Spleen (tissue), 11 donors: ENCODE results near the gene SEC24B. TPM values are rescaled to one million over a fixed set of nuclear protein-coding genes. Genes with fewer than 3 reads are reported as not detected.
"Not testable (repeated sequence)": the region's sequence is repeated elsewhere in the genome, so short reads cannot be mapped to it uniquely, and the experiment has no call there.

Source experiments
- DNase-seq: peaks from one replicate; pipeline ENCODE4 v3.0.0-alpha.2; 2020
- H3K27ac ChIP-seq, 8 donors: fragments of 200-600 bp; sonication (generic) in 7 of 8; 1 replicate in 4 of 8; 2 replicates in 4 of 8; pipeline versions ENCODE4 v1.5.0 to v1.8.0; 2016 to 2021; ENCODE audit warnings: inconsistent platforms in 4 of 8, mild to moderate bottlenecking in 4 of 8, moderate library complexity in 1 of 8
- H3K27me3 ChIP-seq, 7 donors: fragments of 200-600 bp; sonication (generic) in 6 of 7; replicated peaks in 1 of 7; 1 replicate in 4 of 7; 2 replicates in 3 of 7; pipeline versions ENCODE4 v1.5.0 to v1.8.0; 2016 to 2021; ENCODE audit warnings: inconsistent platforms in 3 of 7, mild to moderate bottlenecking in 1 of 7
- H3K36me3 ChIP-seq, 6 donors: fragments of 200-600 bp; sonication (generic) in 5 of 6; 1 replicate in 4 of 6; 2 replicates in 2 of 6; pipeline versions ENCODE4 v1.5.0 to v1.8.0; 2016 to 2021; ENCODE audit warnings: inconsistent platforms in 2 of 6
- H3K4me1 ChIP-seq, 6 donors: fragments of 200-600 bp; sonication (generic) in 5 of 6; 1 replicate in 3 of 6; 2 replicates in 3 of 6; pipeline versions ENCODE4 v1.5.0 to v1.8.0; 2016 to 2021; ENCODE audit warnings: inconsistent platforms in 3 of 6
- H3K4me3 ChIP-seq, 8 donors: fragments of 200-600 bp; sonication (generic) in 7 of 8; 1 replicate in 4 of 8; 2 replicates in 4 of 8; pipeline versions ENCODE4 v1.5.0 to v1.8.0; 2016 to 2021; ENCODE audit warnings: inconsistent platforms in 4 of 8, mild to moderate bottlenecking in 4 of 8, moderate library complexity in 2 of 8
- H3K9me3 ChIP-seq, 8 donors: fragments of 200-600 bp; sonication (generic) in 7 of 8; 1 replicate in 4 of 8; 2 replicates in 4 of 8; pipeline versions ENCODE4 v1.5.0 to v1.8.0; 2016 to 2021; ENCODE audit warnings: inconsistent platforms in 4 of 8
- POLR2A ChIP-seq, 3 donors: fragments of 450-650 bp; IDR thresholded peaks; one replicate each; pipeline ENCODE4 v1.5.1; 2017; ENCODE audit warnings: antibody characterized with exemption in 3 of 3, mild to moderate bottlenecking in 1 of 3
- POLR2AphosphoS5 ChIP-seq, 3 donors: sonication (generic); formaldehyde crosslinking; IDR thresholded peaks; one replicate each; pipeline ENCODE4 v1.5.1; 2017; ENCODE audit warnings: antibody characterized with exemption in 3 of 3
- whole genome bisulfite sequencing, 5 donors: extraction: QIAGEN DNeasy Blood & Tissue Kit in 3 of 5; methylation state at CpG; one replicate each; pipeline versions ENCODE4 v1.1.5 to v1.1.7; 2013 to 2018; 5-methylcytosine and 5-hydroxymethylcytosine counted together
- intact Hi-C: fragments of 100-400 bp; cut with DNase I; formaldehyde crosslinking; loops from one replicate; pipeline ENCODE4 v1.15.0; 2023; ENCODE audit warnings: low total_unique reads
- polyA plus RNA-seq, 3 donors: library from polyadenylated mRNA; stranded (reverse); fragments of 200-250 nt; gene quantifications; one replicate each; pipeline ENCODE4 v1.2.1, GENCODE V29; 2013
- total RNA-seq, 7 donors: library from RNA; depleted of rRNA in 3 of 7; stranded (reverse); fragments of >200 nt in 3 of 7; fragmentation: NEBNext Ultra II Directional in 4 of 7; extraction: Animal tissue kit (Norgen Biotek cat#: 25700) in 4 of 7; gene quantifications; one replicate each; pipeline versions ENCODE4 v1.1.0 to v1.2.1, GENCODE V29; 2016 to 2021
- TF ChIP-seq, protein P1 (sequence below), 11 experiments: fragments of 200-600 bp in 7 of 11; fragments of 450-650 bp in 4 of 11; sonication (generic) in 4 of 11; IDR thresholded peaks in 8 of 11; conservative IDR thresholded peaks in 3 of 11; 1 replicate in 7 of 11; 2 replicates in 4 of 11; pipeline versions ENCODE4 v1.4.0 to v1.8.0; 2016 to 2021; ENCODE audit warnings: antibody characterized with exemption in 11 of 11, inconsistent platforms in 4 of 11, mild to moderate bottlenecking in 1 of 11
- donor health status: healthy with polysubstance abuse.
- donor health status: DM: no; HTN: no; CAD: no; lungs with moderate emphysema.
- donor health status: DM: no; HTN: no; CAD: no.
- donor health status: Bipolar disorder and iron deficiency.
- donor health status: healthy.
- donor health status: DM: no; HTN: no; CAD: no.
- donor health status: DM: yes; HTN: yes; CAD: no.

The SEC24B gene
- total and polyA plus RNA-seq, 10 donors: 7.1 to 42.9 (median 32.4) TPM

DNA sequence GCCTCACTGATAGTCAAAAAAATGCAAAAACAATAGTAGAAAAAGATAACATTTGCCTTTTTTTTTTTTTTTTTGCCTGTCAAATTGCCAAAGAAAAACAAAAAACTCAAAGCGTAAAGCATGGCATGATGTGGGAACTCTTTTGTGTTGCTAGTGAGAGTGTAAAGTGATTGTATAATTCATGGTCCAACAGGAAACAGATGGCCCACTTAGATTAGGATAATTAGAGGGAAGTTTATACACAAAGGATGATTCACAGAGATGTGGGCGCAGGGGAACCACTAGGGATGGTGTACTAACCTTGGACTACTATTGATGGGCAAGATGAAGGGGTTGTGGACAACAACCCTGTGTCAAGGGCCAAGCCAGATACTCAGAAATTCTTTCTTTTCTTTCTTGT is 142.8 kb downstream of the SEC24B start:
- TF ChIP-seq POLR2A (IDR thresholded peaks at IDR 0.05) (no peak), POLR2AphosphoS5 (IDR thresholded peaks at IDR 0.05) (peak in 1 of 3 donors; percentile 77)
- TF ChIP-seq, protein P1, sequence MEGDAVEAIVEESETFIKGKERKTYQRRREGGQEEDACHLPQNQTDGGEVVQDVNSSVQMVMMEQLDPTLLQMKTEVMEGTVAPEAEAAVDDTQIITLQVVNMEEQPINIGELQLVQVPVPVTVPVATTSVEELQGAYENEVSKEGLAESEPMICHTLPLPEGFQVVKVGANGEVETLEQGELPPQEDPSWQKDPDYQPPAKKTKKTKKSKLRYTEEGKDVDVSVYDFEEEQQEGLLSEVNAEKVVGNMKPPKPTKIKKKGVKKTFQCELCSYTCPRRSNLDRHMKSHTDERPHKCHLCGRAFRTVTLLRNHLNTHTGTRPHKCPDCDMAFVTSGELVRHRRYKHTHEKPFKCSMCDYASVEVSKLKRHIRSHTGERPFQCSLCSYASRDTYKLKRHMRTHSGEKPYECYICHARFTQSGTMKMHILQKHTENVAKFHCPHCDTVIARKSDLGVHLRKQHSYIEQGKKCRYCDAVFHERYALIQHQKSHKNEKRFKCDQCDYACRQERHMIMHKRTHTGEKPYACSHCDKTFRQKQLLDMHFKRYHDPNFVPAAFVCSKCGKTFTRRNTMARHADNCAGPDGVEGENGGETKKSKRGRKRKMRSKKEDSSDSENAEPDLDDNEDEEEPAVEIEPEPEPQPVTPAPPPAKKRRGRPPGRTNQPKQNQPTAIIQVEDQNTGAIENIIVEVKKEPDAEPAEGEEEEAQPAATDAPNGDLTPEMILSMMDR (IDR thresholded peaks at IDR 0.05 in 8 of 11, conservative IDR thresholded peaks at IDR 0.05 in 3 of 11): peak in 1 of 11 experiments; percentile 4
- H3K9me3 ChIP-seq: peaks cover 0 to 13% (median 6%) of the 10 kb centered on the region in 8 donors
- no peak overlapping the region for H3K4me3 ChIP-seq
- H3K27me3 ChIP-seq: no peaks in the 10 kb centered on the region
- H3K27ac ChIP-seq: peak overlapping the region in 4 of 8 donors; percentile 17 to 53 (median 44)
- no peak for DNase-seq
- peaks cover 10 to 37% (median 17%) of the 10 kb centered on the region in 6 donors for H3K4me1 ChIP-seq
- intact Hi-C loops: no loop called here
- H3K36me3 ChIP-seq: peaks cover 0 to 7% (median 0%) of the 10 kb centered on the region in 6 donors
- 41 to 78% (median 58%) methylated on average over 2 of the region's 2 CpGs for WGBS, 5 donors

DNA sequence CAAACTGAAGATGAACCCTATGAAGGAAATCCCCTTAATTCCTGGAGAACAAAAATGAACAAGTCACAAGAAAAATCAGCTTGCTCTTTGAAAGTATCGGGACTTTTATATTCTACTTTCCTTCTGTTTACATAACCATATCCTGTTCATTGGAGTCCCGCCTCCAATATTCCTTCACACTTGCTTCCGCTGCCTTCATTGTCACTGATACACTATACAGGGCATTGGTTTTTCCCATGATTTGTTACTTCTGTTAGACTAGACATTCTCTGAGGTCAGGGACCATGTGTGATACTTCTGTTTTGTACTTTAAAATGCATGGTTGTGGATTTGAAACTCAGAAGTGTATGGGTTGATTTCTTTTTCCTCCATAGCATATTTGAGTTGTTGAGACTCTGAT is 145.2 kb downstream of the SEC24B start:
- Histone ChIP-seq H3K4me3 (no peak overlapping the region), H3K27ac (no peak overlapping the region), H3K27me3 (no peaks in the 10 kb centered on the region), H3K9me3 (peaks cover 0 to 19% (median 12%) of the 10 kb centered on the region in 8 donors), H3K4me1 (peaks cover 10 to 44% (median 17%) of the 10 kb centered on the region in 6 donors), H3K36me3 (peaks cover 0 to 7% (median 0%) of the 10 kb centered on the region in 6 donors)
- TF ChIP-seq, protein P1 (IDR thresholded peaks at IDR 0.05 in 8 of 11, conservative IDR thresholded peaks at IDR 0.05 in 3 of 11): no peak
- TF ChIP-seq POLR2AphosphoS5 (IDR thresholded peaks at IDR 0.05): no peak
- no peak for TF ChIP-seq POLR2A (IDR thresholded peaks at IDR 0.05)
- DNase-seq: no peak
- intact Hi-C loops: no loop called here
- 74 to 86% (median 83%) methylated on average over 3 of the region's 3 CpGs for WGBS, 5 donors

DNA sequence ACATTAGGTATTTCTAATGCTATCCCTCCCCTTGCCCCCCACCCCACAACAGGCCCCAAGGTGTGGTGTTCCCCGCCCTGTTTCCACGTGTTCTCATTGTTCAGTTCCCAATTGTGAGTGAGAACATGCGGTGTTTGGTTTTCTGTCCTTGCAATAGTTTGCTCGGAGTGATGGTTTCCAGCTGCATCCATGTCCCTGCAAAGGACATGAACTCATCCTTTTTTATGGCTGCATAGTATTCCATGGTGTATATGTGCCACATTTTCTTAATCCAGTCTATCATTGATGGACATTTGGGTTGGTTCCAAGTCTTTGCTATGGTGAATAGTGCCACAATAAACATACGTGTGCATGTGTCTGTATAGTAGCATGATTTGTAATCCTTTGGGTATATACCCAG is 146.4 kb downstream of the SEC24B start:
- H3K36me3 ChIP-seq, H3K27ac ChIP-seq, DNase-seq, H3K4me3 ChIP-seq, H3K27me3 ChIP-seq, intact Hi-C loops: not testable (repeated sequence)
- H3K4me1 ChIP-seq: peaks cover 5 to 33% (median 6%) of the 10 kb centered on the region in 6 donors
- WGBS, 5 donors: 96 to 98% (median 96%) methylated on average over 5 of the region's 5 CpGs
- H3K9me3 ChIP-seq: peaks cover 0 to 19% (median 12%) of the 10 kb centered on the region in 8 donors

DNA sequence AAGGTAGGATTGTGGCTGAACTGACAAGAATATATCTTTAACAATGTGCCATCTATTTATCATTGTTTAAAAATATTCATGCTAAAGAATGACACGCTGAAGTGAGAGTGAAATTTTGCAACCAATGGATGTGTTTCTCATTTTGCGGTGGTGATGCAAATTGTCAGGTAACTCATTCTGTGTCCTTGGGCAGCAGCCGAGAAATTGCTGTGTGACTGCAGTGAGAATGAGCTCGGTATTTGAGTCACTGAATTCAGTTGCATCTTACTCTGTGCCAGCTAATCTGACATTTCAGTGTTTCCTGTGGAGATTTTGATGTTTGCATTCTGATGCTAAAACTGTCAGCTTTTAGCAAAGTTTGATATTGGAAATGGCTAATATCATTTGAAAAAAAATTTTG is 154.6 kb downstream of the SEC24B start:
- H3K9me3 ChIP-seq: peaks cover 0 to 7% (median 3%) of the 10 kb centered on the region in 8 donors
- peaks cover 0 to 48% (median 19%) of the 10 kb centered on the region in 6 donors for H3K4me1 ChIP-seq
- H3K4me3 ChIP-seq: no peak overlapping the region
- H3K27ac ChIP-seq: no peak overlapping the region
- no peaks in the 10 kb centered on the region for H3K27me3 ChIP-seq
- WGBS, 5 donors: 52 to 57% (median 56%) methylated on average over 4 of the region's 4 CpGs
- intact Hi-C loops: no loop called here
- no peak for DNase-seq
- no peaks in the 10 kb centered on the region for H3K36me3 ChIP-seq
- TF ChIP-seq POLR2AphosphoS5 (IDR thresholded peaks at IDR 0.05) (no peak), POLR2A (IDR thresholded peaks at IDR 0.05) (no peak)
- TF ChIP-seq, protein P1 (IDR thresholded peaks at IDR 0.05 in 8 of 11, conservative IDR thresholded peaks at IDR 0.05 in 3 of 11): no peak
